ENCODE measurements around the gene KLHL13. TPM values are rescaled to one million over a fixed set of nuclear protein-coding genes. Genes with fewer than 3 reads are reported as not detected.

Gene KLHL13
- total and polyA plus RNA-seq, 2 of the 8 experiments (the other 6 are each of a cell fraction or from before 2014, with no cell fraction given): 6.4 to 12.8 TPM

- TF ChIP-seq TEAD4 (IDR thresholded peaks at IDR 0.05; ENCODE audit: low read depth, low read length) (no peak), PHF8 (conservative IDR thresholded peaks at IDR 0.05; ENCODE audit: low read depth, low read length) (no peak), HDAC6 (IDR thresholded peaks at IDR 0.05; ENCODE audit: low read depth, low read length) (no peak), CTBP2 (IDR thresholded peaks at IDR 0.05; ENCODE audit: borderline replicate concordance, insufficient read depth, insufficient read length, low read length) (no peak), TBP (IDR thresholded peaks at IDR 0.05; ENCODE audit: low read depth, low read length) (no peak), SP1 (IDR thresholded peaks at IDR 0.05; ENCODE audit: low read depth, low read length) (no peak), EP300 (IDR thresholded peaks at IDR 0.05; ENCODE audit: borderline replicate concordance in 1 of 2, low read depth in 2 of 2, low read length in 2 of 2) (no peak), TAF1 (IDR thresholded peaks at IDR 0.05; ENCODE audit: low read depth, low read length) (no peak)
- TF ChIP-seq, protein P1, sequence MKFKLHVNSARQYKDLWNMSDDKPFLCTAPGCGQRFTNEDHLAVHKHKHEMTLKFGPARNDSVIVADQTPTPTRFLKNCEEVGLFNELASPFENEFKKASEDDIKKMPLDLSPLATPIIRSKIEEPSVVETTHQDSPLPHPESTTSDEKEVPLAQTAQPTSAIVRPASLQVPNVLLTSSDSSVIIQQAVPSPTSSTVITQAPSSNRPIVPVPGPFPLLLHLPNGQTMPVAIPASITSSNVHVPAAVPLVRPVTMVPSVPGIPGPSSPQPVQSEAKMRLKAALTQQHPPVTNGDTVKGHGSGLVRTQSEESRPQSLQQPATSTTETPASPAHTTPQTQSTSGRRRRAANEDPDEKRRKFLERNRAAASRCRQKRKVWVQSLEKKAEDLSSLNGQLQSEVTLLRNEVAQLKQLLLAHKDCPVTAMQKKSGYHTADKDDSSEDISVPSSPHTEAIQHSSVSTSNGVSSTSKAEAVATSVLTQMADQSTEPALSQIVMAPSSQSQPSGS (IDR thresholded peaks at IDR 0.05; ENCODE audit: low read length): no peak
Measured at GRCh38 chrX:117982694-117983392, 133.8 kb downstream of the KLHL13 start (continued).

Data from H1 (cell line).